ENCODE measurements around the gene CNTD1. TPM values are rescaled to one million over a fixed set of nuclear protein-coding genes. Genes with fewer than 3 reads are reported as not detected.

Gene CNTD1
- polyA plus RNA-seq, 2 of the 4 experiments (the other 2 are of a cell fraction) = 0.06 to 0.10 TPM

GRCh38 chr17:42819939-42820535 is 21.4 kb downstream of the CNTD1 start (continued):
- TF ChIP-seq REST (IDR thresholded peaks at IDR 0.05) (no peak), CHD4 (IDR thresholded peaks at IDR 0.05; ENCODE audit: borderline replicate concordance) (no peak), TFCP2L1 (CRISPR knock-in tag; IDR thresholded peaks at IDR 0.05) (no peak), CHD2 (IDR thresholded peaks at IDR 0.05; ENCODE audit: low read length, partially characterized antibody) (no peak), TP53 (CRISPR knock-in tag; IDR thresholded peaks at IDR 0.05) (no peak), POLR2A (IDR thresholded peaks at IDR 0.05; ENCODE audit: low read length) (no peak), HES2 (IDR thresholded peaks at IDR 0.05) (no peak), CBX2 (IDR thresholded peaks at IDR 0.05; ENCODE audit: borderline replicate concordance, low read depth) (no peak), NPAS2 (CRISPR knock-in tag; IDR thresholded peaks at IDR 0.05; ENCODE audit: borderline replicate concordance) (no peak), EP300 (IDR thresholded peaks at IDR 0.05) (no peak), RAD21 (conservative IDR thresholded peaks at IDR 0.05 in 1 of 2, IDR thresholded peaks at IDR 0.05 in 1 of 2) (peak; percentile 26 to 40; a peak in 2 of 5 replicates), KDM1A (IDR thresholded peaks at IDR 0.05; ENCODE audit: low read depth) (no peak), MAFK (IDR thresholded peaks at IDR 0.05; ENCODE audit: partially characterized antibody) (peak; percentile 31), HMGXB4 (CRISPR knock-in tag; IDR thresholded peaks at IDR 0.05; ENCODE audit: borderline replicate concordance) (no peak)

GRCh38 chr17:42821176-42821575 is 22.5 kb downstream of the CNTD1 start:
- CTCF ChIA-PET = interaction anchor here (0.6 to 14.9 kb wide), 11 partner anchors 13 to 242 kb away, joined by 3 to 336 read pairs (median 19); partner anchors contain the start of genes AOC2, CNTD1, COA3 and PSMC3IP
- DNase-seq (ENCODE audit: low read depth in 1 of 2, low spot score in 1 of 2) = no peak
- no peak for ATAC-seq
- FAIRE-seq = no peak
- Histone ChIP-seq H3K9me3 (no peaks in the 10 kb centered on the region), H3K4me3 (no peak overlapping the region), H3K27ac (no peak overlapping the region), H3K4me2 (no peak overlapping the region), H3K4me1 (peaks cover 21% of the 10 kb centered on the region)
- 86% methylated on average over 7 of the region's 7 CpGs for WGBS (ENCODE audit: missing lambda C conversion rate)
- POLR2A ChIA-PET = interaction anchor here (1.5 to 2.0 kb wide), 2 partner anchors 177 to 243 kb away, joined by 5 read pairs; partner anchors contain the start of genes PSMC3IP and RPL27
- no peak for TF ChIP-seq EP300 (IDR thresholded peaks at IDR 0.05)
- TF ChIP-seq EHF (CRISPR knock-in tag; IDR thresholded peaks at IDR 0.05) = no peak
- TF ChIP-seq HMGXB4 (CRISPR knock-in tag; IDR thresholded peaks at IDR 0.05; ENCODE audit: borderline replicate concordance) = no peak
- no peak for TF ChIP-seq CBX8 (IDR thresholded peaks at IDR 0.05)
- no peak for TF ChIP-seq HOXB13 (CRISPR knock-in tag; IDR thresholded peaks at IDR 0.05; ENCODE audit: low read depth)
- no peak for TF ChIP-seq RARB (CRISPR knock-in tag; IDR thresholded peaks at IDR 0.05)
- TF ChIP-seq MYC (IDR thresholded peaks at IDR 0.05; ENCODE audit: borderline replicate concordance, low read length) = no peak
- no peak for TF ChIP-seq SREBF2 (IDR thresholded peaks at IDR 0.05)
- no peak for TF ChIP-seq KDM1A (IDR thresholded peaks at IDR 0.05; ENCODE audit: low read depth)
- TF ChIP-seq ZNF302 (CRISPR knock-in tag; IDR thresholded peaks at IDR 0.05) = no peak
- TF ChIP-seq HES2 (IDR thresholded peaks at IDR 0.05) = no peak
- no peak for TF ChIP-seq CEBPB (IDR thresholded peaks at IDR 0.05)
- TF ChIP-seq CBX2 (IDR thresholded peaks at IDR 0.05; ENCODE audit: borderline replicate concordance, low read depth) = no peak
- TF ChIP-seq HOXB5 (CRISPR knock-in tag; IDR thresholded peaks at IDR 0.05) = no peak

Data from A549 (cell line).